GM19043 (cell line): ENCODE measurements around the gene COX7A2.

Experiments
- ATAC-seq: cut with Tn5 transposase; IDR thresholded peaks from one replicate; pipeline ENCODE4 v1.9.1; 2021; ENCODE audit warnings: low read depth; ENCODE audit not compliant: unreplicated experiment

The COX7A2 gene

DNA sequence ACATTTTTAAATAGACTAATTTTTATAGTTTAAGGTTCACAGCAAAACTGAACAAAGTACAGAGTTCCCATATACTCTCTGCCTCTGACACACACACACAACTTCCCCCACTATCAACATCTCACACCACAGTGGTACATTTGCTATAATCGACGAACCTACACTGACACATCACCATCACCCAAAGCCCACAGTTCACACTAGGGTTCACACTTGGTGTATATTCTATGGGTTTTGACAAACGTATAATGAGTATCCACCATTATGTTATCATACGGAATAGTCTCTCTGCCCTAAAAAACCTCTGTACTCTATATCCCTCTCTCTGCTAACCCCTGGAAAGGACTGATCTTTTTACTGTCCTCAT is 25.4 kb upstream of the COX7A2 start:
- ATAC-seq = no peak

DNA sequence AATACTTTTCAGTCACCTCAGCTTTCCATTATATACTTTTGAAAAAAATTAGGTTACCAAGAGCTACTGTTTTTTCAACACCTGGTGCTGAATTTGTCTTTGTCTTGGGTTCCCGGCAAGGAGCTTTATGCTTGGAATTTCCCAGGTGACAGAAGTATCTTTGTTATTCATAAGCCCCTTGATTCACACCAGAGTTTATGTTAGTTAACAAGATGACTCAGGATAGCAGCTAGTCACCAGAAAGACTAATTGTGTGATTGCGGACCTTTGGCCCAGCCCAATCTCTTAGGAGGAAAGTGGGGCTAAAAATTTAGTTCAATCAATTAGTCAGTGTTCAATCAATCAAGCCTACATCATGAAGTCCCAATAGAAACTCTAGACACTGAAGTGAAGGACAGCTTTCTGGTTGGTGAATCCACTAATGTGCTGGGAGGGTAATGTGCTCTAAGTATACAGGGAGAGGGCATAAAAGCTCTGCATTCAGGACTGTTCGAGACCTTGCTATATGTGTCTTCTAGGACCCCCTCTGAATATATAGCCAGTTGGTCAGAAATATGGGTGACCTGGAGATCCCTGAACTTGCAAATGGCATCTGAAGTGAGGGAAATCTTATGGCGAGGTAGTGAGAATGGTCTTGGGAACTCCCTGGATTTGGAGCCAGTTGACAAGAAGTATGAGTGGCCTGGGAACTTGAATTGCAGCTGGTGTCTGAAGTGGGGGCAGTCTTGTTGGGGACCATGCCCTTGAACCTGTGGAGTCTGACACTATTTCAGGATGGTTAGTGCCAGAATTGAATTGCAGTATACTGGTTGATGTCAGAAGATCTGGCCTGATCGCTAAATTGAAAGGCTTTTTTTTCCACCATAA is 24.8 kb upstream of the COX7A2 start:
- ATAC-seq = no peak

DNA sequence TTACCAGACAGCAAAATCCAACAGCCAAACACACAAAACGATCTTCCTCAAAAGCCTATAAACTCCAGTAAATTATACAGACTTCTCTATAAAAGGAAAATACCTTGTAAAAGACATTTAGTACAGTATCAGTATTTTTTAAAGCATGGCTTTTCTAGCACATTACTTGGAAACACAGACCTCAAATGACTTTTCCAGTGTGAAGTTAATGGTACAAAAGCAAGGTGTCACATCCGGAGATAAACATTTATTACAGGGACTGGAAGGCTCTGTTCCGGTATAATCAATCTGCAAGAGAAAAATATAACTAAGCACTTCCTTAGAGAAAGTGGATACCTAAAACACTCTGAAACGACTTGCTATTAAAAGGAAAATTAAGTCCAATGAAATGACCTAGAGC is 23.9 kb upstream of the COX7A2 start:
- ATAC-seq = no peak

- ATAC-seq = peak; percentile 77
Measured at GRCh38 chr6:75266716-75267291, 23.2 kb upstream of the COX7A2 start.

DNA sequence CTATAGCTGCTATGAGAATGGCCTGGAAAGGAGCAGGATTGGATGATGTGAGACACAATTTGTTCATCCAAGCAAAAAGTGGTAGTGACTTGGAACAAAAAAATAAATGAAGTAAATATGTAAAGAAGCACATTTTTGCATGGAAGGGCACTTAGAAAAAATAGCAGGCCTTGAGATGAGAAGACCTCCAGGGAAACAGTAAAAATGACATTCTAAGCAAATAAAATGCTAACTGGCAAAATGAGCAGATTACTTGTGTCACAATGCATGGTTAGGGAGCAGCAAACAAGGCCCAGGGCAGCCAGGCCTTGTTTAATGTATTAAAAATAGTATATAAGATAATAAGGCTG is 19.8 kb upstream of the COX7A2 start:
- ATAC-seq = no peak

DNA sequence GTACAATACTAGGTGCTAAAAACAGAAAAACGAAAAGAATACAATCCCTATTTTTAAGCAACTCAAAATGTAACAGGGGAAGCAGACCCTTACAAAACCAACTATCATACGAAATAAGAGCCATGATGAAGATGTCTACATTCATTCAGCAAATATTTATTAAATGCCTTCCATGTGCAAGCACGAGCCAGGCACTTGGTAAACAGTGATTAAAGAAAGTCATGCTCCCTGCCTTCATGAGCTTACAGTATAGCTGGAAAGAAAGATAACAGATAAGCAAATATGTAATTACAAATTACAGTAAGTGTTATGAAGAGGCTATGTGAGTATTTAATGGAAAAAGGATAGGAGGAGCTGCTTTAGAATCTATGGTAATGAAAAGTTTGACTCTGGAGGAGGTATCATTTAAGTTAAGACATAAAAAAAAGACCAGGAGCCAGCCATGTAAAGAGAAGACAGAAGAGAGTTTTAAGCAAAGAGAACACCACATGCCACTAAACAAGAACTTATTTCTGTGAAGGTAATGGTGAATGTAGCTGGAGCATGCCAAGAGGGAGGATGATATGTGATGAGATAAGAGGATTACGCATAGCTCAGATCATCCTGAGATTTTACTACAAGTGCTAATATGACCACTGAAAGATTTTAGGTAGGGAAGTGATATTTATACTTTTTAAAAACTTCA is 19.3 kb upstream of the COX7A2 start:
- ATAC-seq = no peak

DNA sequence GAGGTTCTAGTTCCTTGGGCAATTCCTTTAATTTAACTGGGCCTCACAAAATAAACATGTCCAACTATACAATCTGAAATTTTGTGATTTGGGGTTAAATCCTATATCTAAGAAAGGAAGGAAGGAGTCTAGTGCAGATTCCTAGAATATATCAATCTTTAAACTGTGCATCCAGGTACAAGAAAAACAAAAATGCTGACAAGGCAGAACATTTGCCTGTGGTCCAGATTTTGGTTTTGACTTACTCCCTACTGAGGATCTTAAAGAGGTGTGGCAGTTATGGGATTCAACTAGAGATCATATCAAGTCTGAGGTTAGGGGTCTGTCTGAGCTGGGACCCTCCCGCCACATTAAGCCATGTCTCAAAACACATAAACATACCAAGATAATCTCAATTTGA is 17.7 kb upstream of the COX7A2 start:
- no peak for ATAC-seq

DNA sequence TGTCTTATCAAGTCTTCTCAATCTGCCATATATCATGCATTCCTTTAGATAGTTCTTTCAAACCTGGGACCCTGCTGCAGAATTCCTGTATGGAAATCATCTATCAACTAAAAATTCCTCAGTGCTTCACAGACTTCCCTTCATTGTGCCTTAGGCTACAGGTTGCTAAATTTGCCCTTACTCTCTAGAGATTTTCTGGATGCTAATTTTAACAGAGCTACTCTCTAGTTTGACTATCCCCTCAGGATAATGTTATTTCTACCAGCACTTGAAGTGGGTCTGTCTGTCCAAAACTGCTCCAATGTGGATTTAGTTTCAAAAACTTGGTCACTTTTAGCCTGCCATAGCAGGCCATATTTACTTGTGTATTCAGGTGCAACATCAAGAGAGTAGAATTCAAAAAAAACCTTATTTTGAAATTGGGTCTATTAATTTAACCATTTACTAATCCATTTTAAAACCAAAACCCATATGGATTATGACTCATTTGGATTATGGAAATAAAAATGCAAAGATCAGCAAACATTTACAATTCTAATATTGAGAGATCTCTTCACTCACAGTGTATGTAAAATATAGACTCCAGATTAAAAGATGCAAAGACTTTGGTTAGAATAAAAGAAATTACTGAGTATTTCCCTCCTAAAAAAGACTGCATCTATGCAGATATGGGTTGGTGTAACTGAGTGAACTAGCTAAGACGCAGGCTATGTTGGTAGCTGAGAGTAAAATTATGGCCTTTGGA is 13.9 kb upstream of the COX7A2 start:
- no peak for ATAC-seq

GRCh38 chr6:75250552-75250951 is 7.0 kb upstream of the COX7A2 start:
- no peak for ATAC-seq

- no peak for ATAC-seq
Measured at GRCh38 chr6:75249837-75250236, 6.2 kb upstream of the COX7A2 start.

DNA sequence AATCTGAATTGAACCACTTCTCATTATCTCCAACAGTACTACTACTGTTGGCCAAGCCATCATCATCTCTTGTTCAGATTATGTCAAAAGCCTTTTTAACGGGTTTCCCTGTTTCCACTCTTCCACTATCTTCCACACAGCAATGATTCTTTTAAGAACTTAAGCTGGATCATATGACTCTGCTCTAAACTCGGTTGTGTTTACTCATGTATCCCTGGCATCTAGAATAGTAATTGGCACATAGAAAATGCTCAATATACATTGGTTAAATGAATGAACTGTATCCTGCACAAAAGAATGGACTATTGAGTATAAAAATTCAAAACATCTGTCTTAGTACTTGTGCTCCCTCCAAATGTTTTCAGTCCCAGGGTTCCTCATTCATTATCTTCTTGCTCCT is 2.8 kb upstream of the COX7A2 start:
- no peak for ATAC-seq

DNA sequence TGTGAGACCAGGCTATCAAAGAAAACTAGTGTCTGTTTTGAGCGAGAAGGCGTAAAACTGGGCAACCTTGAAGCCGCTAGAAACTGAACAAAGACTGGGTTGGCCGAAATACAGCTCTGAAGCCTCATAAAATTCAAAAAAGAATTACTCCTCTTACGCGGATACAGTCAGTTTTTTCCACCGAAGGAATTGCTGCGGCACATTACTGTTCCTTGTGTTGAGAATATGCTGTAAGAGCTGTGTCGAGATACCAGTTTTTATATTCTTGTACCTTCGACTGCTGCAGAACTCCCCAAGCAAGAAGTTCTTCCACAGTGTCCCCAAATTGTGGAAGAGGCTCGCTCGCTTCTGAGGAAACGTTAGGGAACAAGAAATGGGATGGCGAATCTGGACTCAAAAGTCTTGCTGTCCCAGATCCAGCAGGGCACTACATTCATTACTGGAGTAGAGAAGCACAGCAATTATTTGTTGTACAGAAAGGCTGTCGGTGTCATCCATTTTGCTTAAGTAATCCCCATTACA is 523 bp upstream of the COX7A2 start:
- ATAC-seq = no peak

GRCh38 chr6:75236630-75237029 is 7.0 kb downstream of the COX7A2 start:
- ATAC-seq = no peak

GRCh38 chr6:75235271-75235670 is 8.3 kb downstream of the COX7A2 start:
- ATAC-seq = no peak

DNA sequence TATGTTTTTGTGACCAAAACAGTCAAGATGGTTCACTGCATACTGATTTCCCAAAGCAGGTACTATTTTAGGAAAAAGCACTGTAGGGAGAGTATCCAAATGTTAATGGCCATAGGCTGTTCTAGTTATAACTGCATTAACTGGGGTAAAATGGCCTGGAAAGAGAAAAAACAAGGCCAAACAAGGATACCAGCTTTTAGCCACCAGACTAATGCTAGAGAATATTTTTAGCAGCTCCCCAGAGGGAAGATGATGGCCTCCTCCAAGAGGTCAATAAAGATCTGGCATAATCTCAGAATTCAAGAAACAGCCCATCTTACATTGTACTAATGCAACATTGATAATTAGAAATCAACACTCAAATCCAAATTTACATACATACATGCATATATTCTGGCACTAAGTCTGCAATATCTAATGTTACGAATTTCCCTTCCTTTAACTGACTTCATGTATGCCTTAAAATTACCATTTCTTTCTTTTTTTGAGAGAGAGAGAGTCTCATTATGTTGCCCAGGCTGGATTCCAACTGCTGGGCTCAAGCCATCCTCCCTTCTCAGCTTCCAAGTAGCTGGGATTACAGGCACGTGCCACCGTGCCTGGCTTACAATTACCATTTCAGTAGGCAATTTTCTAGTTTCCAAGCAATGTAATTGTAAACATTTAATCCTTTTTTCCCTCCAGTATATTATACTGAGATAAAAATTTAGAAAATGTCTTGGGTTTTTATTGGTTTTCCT is 9.3 kb downstream of the COX7A2 start:
- ATAC-seq = no peak

GRCh38 chr6:75233092-75233615 is 10.4 kb downstream of the COX7A2 start:
- ATAC-seq = no peak

- no peak for ATAC-seq
Measured at GRCh38 chr6:75230484-75231325, 12.9 kb downstream of the COX7A2 start.

DNA sequence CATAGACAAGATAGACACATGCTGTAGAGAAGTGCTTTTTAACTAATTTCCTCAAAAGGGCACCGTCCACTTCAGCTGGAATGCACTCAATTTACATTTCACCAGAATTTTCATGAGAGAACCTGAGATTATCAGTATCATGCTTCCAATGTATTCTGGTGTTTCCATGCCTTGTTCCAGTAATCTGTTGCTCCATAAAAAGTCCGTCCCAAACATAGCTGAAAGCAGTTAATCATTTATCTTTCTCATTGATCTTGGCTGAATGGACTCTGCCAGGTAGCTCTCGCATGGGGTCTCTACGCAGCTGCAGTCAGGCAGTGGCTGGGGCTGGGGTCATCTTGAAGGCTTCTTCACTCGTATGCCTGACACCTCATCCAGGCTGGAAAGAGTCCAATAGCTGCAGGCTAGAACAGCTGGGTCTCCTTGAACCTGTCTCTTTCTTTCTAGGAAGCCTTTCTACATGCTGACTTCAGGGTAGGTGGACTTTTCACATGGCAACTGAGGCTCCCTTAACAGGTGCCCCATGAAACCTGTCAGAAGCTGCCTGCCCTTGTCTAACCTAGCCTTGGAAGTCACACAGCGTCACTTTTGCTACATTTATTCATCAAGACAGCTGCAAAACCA is 19.2 kb downstream of the COX7A2 start:
- ATAC-seq = no peak

GRCh38 chr6:75223428-75223827 is 20.2 kb downstream of the COX7A2 start:
- ATAC-seq = no peak
